NCI-H524 (cell line): ENCODE results near the gene ATXN7L3.
"Not testable (repeated sequence)": the region's sequence is repeated elsewhere in the genome, so short reads cannot be mapped to it uniquely, and the experiment has no call there.

Experiments
- DNase-seq, 2 experiments: peaks; one replicate each; lab custom pipeline; 2025; lab: John Stamatoyannopoulos, UW

ATXN7L3 gene

GRCh38 chr17:44199553-44200477 is at the start of gene ATXN7L3:
Gene ATXN7L3 (minus strand): TSS chr17:44199884. CDS start chr17:44198070, 1,814 bp downstream.
- DNase-seq: peak; percentile 98

- no peak for DNase-seq
These were observed 48.4 kb upstream of the ATXN7L3 start for GRCh38 chr17:44247876-44248736.

- DNase-seq: no peak
These were observed 47.8 kb upstream of the ATXN7L3 start for GRCh38 chr17:44247440-44247841.

DNA sequence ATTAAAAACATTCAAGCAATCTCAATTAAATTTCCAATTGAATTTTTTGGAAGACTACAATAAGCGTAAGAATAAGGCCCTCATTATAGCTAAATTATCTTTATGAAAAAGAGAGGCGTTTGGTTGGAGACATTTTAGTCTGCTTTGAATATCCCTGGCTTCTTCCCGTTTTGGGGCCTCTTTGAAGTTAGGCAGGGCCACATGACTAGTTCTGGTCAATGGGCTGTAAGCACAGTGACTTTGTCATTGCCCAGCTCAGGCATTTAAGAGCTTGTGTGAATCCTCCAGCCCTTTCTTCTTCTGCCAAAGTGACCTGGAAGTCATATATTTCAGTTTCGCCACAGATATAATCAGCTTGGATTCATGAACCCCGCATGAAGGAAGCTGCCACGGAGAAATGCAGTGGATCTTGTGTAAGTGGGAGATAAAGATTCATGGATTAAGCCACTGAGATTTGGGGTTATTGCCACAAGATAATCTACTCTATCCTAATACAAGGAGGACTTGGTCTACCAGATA is 41.5 kb upstream of the ATXN7L3 start:
- no peak for DNase-seq

GRCh38 chr17:44237886-44238285 is 38.2 kb upstream of the ATXN7L3 start:
- DNase-seq: not testable (repeated sequence)

- DNase-seq: no peak
These were observed 36.8 kb upstream of the ATXN7L3 start for GRCh38 chr17:44236444-44236991.

GRCh38 chr17:44235583-44235936 is 35.9 kb upstream of the ATXN7L3 start:
- no peak for DNase-seq

- DNase-seq: no peak
These were observed 33.9 kb upstream of the ATXN7L3 start for GRCh38 chr17:44233582-44233981.

DNA sequence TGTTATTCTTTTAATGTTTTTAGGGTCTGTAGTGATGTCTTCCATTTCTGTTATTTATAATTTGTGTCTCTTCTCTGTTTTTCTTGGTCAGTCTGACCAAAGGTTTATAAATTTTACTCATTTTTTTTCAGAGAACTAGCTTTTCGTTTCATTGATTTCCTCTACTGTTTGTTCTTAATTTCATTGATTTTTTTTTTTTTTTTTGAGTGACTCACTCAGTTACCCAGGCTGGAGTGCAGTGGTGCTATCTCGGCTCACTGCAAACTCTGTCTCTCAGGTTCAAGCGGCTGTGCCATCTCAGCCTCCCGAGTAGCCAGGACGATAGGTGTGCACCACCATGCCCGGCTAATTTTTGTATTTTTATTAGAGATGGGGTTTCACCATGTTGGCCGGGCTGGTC is 32.4 kb upstream of the ATXN7L3 start:
- no peak for DNase-seq

GRCh38 chr17:44230140-44230539 is 30.5 kb upstream of the ATXN7L3 start:
- no peak for DNase-seq

DNA sequence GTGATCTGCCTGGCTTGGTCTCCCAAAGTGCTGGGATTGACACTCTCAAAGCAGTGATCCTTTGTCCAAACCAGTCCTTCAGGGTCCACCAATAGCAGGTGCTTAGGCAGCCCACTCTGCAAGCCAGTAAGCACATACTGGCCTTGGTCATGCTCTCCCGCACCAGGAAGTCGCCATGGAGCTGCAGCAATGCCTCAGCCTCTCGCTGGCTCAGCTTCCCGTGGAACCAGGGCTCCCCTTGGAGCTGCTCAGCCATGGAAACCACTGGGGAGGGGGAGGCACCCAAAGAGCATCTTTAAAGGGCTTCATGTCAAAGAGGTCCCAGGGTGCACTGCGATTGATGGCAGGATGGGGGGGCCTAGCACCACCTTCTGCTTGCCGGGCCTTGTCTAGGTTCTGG is 29.4 kb upstream of the ATXN7L3 start:
- DNase-seq: no peak

GRCh38 chr17:44223541-44224071 is 23.9 kb upstream of the ATXN7L3 start:
- DNase-seq: no peak

GRCh38 chr17:44222112-44222869 is 22.6 kb upstream of the ATXN7L3 start:
- peak; percentile 65 to 89 for DNase-seq

- peak in 1 of 2 experiments; percentile 77 for DNase-seq
These were observed 22.1 kb upstream of the ATXN7L3 start for GRCh38 chr17:44221862-44222111.

- peak; percentile 63 to 84 for DNase-seq
These were observed 21.6 kb upstream of the ATXN7L3 start for GRCh38 chr17:44221084-44221861.

GRCh38 chr17:44220213-44221083 is 20.8 kb upstream of the ATXN7L3 start:
- peak in 1 of 2 experiments; percentile 68 for DNase-seq

- DNase-seq: peak; percentile 63 to 76
These were observed 20.0 kb upstream of the ATXN7L3 start, which contains the start of gene UBTF for GRCh38 chr17:44219616-44220212. Gene UBTF (minus strand): TSS chr17:44219675. CDS start chr17:44218229, 1,446 bp downstream.

DNA sequence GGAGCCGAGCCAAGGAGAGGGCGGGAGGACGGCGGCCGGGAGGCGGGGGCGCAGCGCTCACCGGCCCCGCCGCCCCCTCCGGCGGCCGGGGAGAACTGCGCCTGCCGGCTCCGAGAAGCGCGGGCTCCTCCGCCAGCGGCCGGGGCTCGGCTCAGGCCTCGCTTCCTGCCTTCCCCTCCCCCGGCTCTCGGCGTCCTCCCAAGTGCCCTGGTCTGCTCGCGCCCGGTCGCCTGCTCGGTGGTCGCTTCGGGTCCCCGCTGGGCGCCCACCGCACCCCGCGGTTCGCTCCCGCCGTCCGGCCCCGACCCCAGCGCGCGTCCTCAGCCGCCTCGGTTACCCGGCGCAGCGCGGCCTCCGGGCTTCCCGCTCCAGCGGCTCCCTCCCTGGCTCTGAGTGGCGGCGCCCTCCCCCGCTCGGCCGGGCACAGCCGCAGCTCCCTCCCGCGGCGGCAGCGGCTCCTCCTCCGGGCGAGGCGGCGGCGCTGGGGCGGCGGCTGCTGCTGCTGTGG is 19.5 kb upstream of the ATXN7L3 start:
- peak; percentile 49 to 65 for DNase-seq
